Liver (tissue), 9 donors: ENCODE data around the gene MGRN1. TPM values are rescaled to one million over a fixed set of nuclear protein-coding genes. Genes with fewer than 3 reads are reported as not detected.

Source experiments
- DNase-seq: peaks from one replicate; pipeline ENCODE4 v3.0.0-alpha.2; 2017; ENCODE audit warnings: low spot score
- H3K27ac ChIP-seq, 2 donors: one replicate each; pipeline ENCODE4 v1.7.0; 2013; ENCODE audit warnings: inconsistent platforms in 2 of 2, low read length in 2 of 2, control low read depth in 1 of 2, low read depth in 1 of 2, mild to moderate bottlenecking in 1 of 2
- H3K27me3 ChIP-seq, 4 donors: one replicate each; pipeline versions ENCODE4 v1.6.1 to v1.7.0; 2013; ENCODE audit warnings: low read length in 3 of 4, inconsistent platforms in 1 of 4, mild to moderate bottlenecking in 1 of 4, moderate library complexity in 1 of 4; ENCODE audit not compliant: control insufficient read depth in 4 of 4, insufficient read depth in 4 of 4
- H3K36me3 ChIP-seq, 4 donors: one replicate each; pipeline versions ENCODE4 v1.6.1 to v1.7.0; 2013; ENCODE audit warnings: low read length in 3 of 4, mild to moderate bottlenecking in 3 of 4, low read depth in 1 of 4, moderate library complexity in 1 of 4; ENCODE audit not compliant: control insufficient read depth in 4 of 4, insufficient read depth in 3 of 4
- H3K4me1 ChIP-seq, 4 donors: one replicate each; pipeline versions ENCODE4 v1.6.1 to v1.7.0; 2013; ENCODE audit warnings: low read length in 3 of 4, mild to moderate bottlenecking in 3 of 4, moderate library complexity in 1 of 4; ENCODE audit not compliant: control insufficient read depth in 4 of 4, insufficient read depth in 4 of 4
- H3K4me3 ChIP-seq, 3 donors: one replicate each; pipeline versions ENCODE4 v1.6.1 to v1.7.0; 2013; ENCODE audit warnings: low read length in 3 of 3, control low read depth in 1 of 3, low read depth in 1 of 3, mild to moderate bottlenecking in 1 of 3
- H3K9ac ChIP-seq, 2 donors: one replicate each; pipeline ENCODE4 v1.7.0; 2013; ENCODE audit warnings: low read length in 2 of 2, mild to moderate bottlenecking in 2 of 2, moderate library complexity in 2 of 2, control low read depth in 1 of 2, low read depth in 1 of 2
- H3K9me3 ChIP-seq, 4 donors: one replicate each; pipeline versions ENCODE4 v1.6.1 to v1.7.0; 2013; ENCODE audit warnings: low read length in 3 of 4; ENCODE audit not compliant: control insufficient read depth in 4 of 4
- CTCF ChIP-seq: fragments of 150-350 bp; IDR thresholded peaks from 2 replicates; pipeline ENCODE4 v1.5.1; 2017; ENCODE audit warnings: improper control_type of control experiment, low read depth, low read length; ENCODE audit not compliant: missing input control
- FOXA1 ChIP-seq: IDR thresholded peaks from 2 replicates; pipeline ENCODE4 v1.6.1; 2016; ENCODE audit warnings: antibody characterized with exemption
- GABPA ChIP-seq, 2 donors: IDR thresholded peaks in 1 of 2; conservative IDR thresholded peaks in 1 of 2; 2 replicates each; pipeline ENCODE4 v1.6.1; 2016; ENCODE audit warnings: antibody characterized with exemption in 2 of 2, mild to moderate bottlenecking in 1 of 2, moderate library complexity in 1 of 2
- JUND ChIP-seq, 2 donors: IDR thresholded peaks; 2 replicates each; pipeline ENCODE4 v1.6.1; 2016; ENCODE audit warnings: antibody characterized with exemption in 2 of 2
- NR2F2 ChIP-seq: IDR thresholded peaks from 2 replicates; pipeline ENCODE4 v1.6.1; 2016; ENCODE audit warnings: antibody characterized with exemption
- RAD21 ChIP-seq, 2 donors: IDR thresholded peaks; 2 replicates each; pipeline ENCODE4 v1.6.1; 2016; ENCODE audit warnings: antibody characterized with exemption in 2 of 2, mild to moderate bottlenecking in 2 of 2
- REST ChIP-seq: IDR thresholded peaks from 2 replicates; pipeline ENCODE4 v1.6.1; 2016; ENCODE audit warnings: antibody characterized with exemption, mild to moderate bottlenecking
- RXRA ChIP-seq, 2 donors: IDR thresholded peaks; 2 replicates each; pipeline ENCODE4 v1.6.1; 2017 to 2018; ENCODE audit warnings: antibody characterized with exemption in 2 of 2, mild to moderate bottlenecking in 1 of 2
- SP1 ChIP-seq: IDR thresholded peaks from 2 replicates; pipeline ENCODE4 v1.6.1; 2018; ENCODE audit warnings: antibody characterized with exemption, mild to moderate bottlenecking
- TAF1 ChIP-seq: conservative IDR thresholded peaks from 2 replicates; pipeline ENCODE4 v1.6.1; 2016; ENCODE audit warnings: antibody characterized with exemption, mild to moderate bottlenecking
- YY1 ChIP-seq: IDR thresholded peaks from 2 replicates; pipeline ENCODE4 v1.6.1; 2016; ENCODE audit warnings: antibody characterized with exemption, mild to moderate bottlenecking
- ZBTB33 ChIP-seq: IDR thresholded peaks from 2 replicates; pipeline ENCODE4 v1.6.1; 2016; ENCODE audit warnings: antibody characterized with exemption
- WGBS: extraction: QIAGEN DNeasy Blood & Tissue Kit; methylation state at CpG from one replicate; pipeline ENCODE4 v1.1.7; 2013; 5-methylcytosine and 5-hydroxymethylcytosine counted together
- polyA plus RNA-seq, 2 donors: library from polyadenylated mRNA; stranded (reverse) in 1 of 2; unstranded in 1 of 2; fragments of 200-250 nt in 1 of 2; fragments of >200 nt in 1 of 2; fragmentation: Nextera tagmentation in 1 of 2; extraction: Ambion mirVana in 1 of 2; gene quantifications; one replicate each; pipeline versions ENCODE4 v1.2.1 to v1.2.3, GENCODE V29; 2013 to 2015
- total RNA-seq, 2 donors: library from RNA; depleted of rRNA; stranded (reverse); fragments of >200 nt; gene quantifications; one replicate each; pipeline ENCODE4 v1.2.3, GENCODE V29; 2014
- donor health status: healthy.
- donor health status: healthy.
- donor health status: healthy.
- donor health status: healthy.
- donor health status: healthy.

MGRN1 gene
- total and polyA plus RNA-seq, 4 donors, result 15.9 to 35.7 (median 25.9) TPM

- TF ChIP-seq CTCF (no peak), YY1 (no peak), FOXA1 (no peak), NR2F2 (no peak)
These were observed 109.1 kb downstream of the MGRN1 start (continued) for GRCh38 chr16:4733747-4734062.

- Histone ChIP-seq H3K36me3 (peaks cover 0 to 9% (median 4%) of the 10 kb centered on the region in 4 donors), H3K4me3 (peak within 1 kb of the TSS; percentile 79 to 92 (median 87)), H3K27ac (peak within 1 kb of the TSS; percentile 84 to 92), H3K4me1 (peaks cover 2 to 12% (median 9%) of the 10 kb centered on the region in 4 donors), H3K9ac (peak within 1 kb of the TSS; percentile 0 to 75), H3K27me3 (no peaks in the 10 kb centered on the region), H3K9me3 (no peaks in the 10 kb centered on the region)
- WGBS, result under 1% methylated on average over 70 of the region's 70 CpGs
- peak; percentile 86 for DNase-seq
- TF ChIP-seq TAF1 (no peak), JUND (IDR thresholded peaks at IDR 0.05) (no peak), ZBTB33 (peak; percentile 34), YY1 (peak; percentile 56), SP1 (peak; percentile 85), CTCF (no peak), GABPA (IDR thresholded peaks at IDR 0.05 in 1 of 2, conservative IDR thresholded peaks at IDR 0.05 in 1 of 2) (peak; percentile 74 to 94), RAD21 (IDR thresholded peaks at IDR 0.05) (peak in 1 of 2 donors; percentile 40), REST (peak; percentile 86), RXRA (IDR thresholded peaks at IDR 0.05) (peak in 1 of 2 donors; percentile 24)
These were observed 109.6 kb downstream of the MGRN1 start, which contains the start of the genes ANKS3 and DNAAF8 for GRCh38 chr16:4734063-4734729. TSS of gene ANKS3 (minus strand) at chr16:4734271. CDS start at chr16:4730149, 4,122 bp downstream. TSS of gene DNAAF8 (plus strand) at chr16:4734537. CDS start at chr16:4736515, 1,978 bp downstream.
